ENCODE measurements around the gene TRIP13.
"Not testable (repeated sequence)": the region's sequence is repeated elsewhere in the genome, so short reads cannot be mapped to it uniquely, and the experiment has no call there.

TRIP13 gene

GRCh38 chr5:878677-879076 lies 14.0 kb upstream of the TRIP13 start:
- H3K9me3 Mint-ChIP-seq; H3K4me3 Mint-ChIP-seq; H3K27ac Mint-ChIP-seq; DNase-seq (ENCODE audit: low spot score in 2 of 2): not testable (repeated sequence)
- peaks cover 81% of the 10 kb centered on the region for H3K36me3 Mint-ChIP-seq
- H3K4me1 Mint-ChIP-seq: peaks cover 32% of the 10 kb centered on the region
- peak; percentile 60 for ATAC-seq

- peaks cover 29% of the 10 kb centered on the region for H3K4me1 Mint-ChIP-seq
- H3K36me3 Mint-ChIP-seq: peaks cover 79% of the 10 kb centered on the region
- H3K9me3 Mint-ChIP-seq: peaks cover 8% of the 10 kb centered on the region
- no peak for ATAC-seq
- no peak overlapping the region for H3K4me3 Mint-ChIP-seq
- no peak for DNase-seq (ENCODE audit: low spot score in 2 of 2)
- peak overlapping the region; percentile 99 for H3K27ac Mint-ChIP-seq
Observed at GRCh38 chr5:880816-881550, 11.7 kb upstream of the TRIP13 start.

- H3K4me1 Mint-ChIP-seq: peaks cover 29% of the 10 kb centered on the region
- peaks cover 8% of the 10 kb centered on the region for H3K9me3 Mint-ChIP-seq
- ATAC-seq (no peak), DNase-seq (ENCODE audit: low spot score in 2 of 2) (no peak)
- no peak overlapping the region for H3K4me3 Mint-ChIP-seq
- H3K36me3 Mint-ChIP-seq: peaks cover 79% of the 10 kb centered on the region
- H3K27ac Mint-ChIP-seq: peak overlapping the region; percentile 99
Observed at GRCh38 chr5:881551-881935, 11.1 kb upstream of the TRIP13 start.

GRCh38 chr5:882253-883183 lies 10.2 kb upstream of the TRIP13 start:
- Mint-ChIP-seq H3K4me3 (peak overlapping the region; percentile 5), H3K4me1 (peaks cover 37% of the 10 kb centered on the region), H3K9me3 (peaks cover 8% of the 10 kb centered on the region), H3K27ac (peak overlapping the region; percentile 99), H3K36me3 (peaks cover 79% of the 10 kb centered on the region)
- DNase-seq (ENCODE audit: low spot score in 2 of 2) (no peak), ATAC-seq (no peak)

- peaks cover 46% of the 10 kb centered on the region for H3K4me1 Mint-ChIP-seq
- no peak overlapping the region for H3K4me3 Mint-ChIP-seq
- H3K27ac Mint-ChIP-seq: peak overlapping the region; percentile 99
- ATAC-seq (no peak), DNase-seq (ENCODE audit: low spot score in 2 of 2) (no peak)
- H3K9me3 Mint-ChIP-seq: peaks cover 8% of the 10 kb centered on the region
- peaks cover 80% of the 10 kb centered on the region for H3K36me3 Mint-ChIP-seq
Observed at GRCh38 chr5:883475-884181, 9.1 kb upstream of the TRIP13 start.

- H3K4me3 Mint-ChIP-seq: no peak overlapping the region
- H3K4me1 Mint-ChIP-seq: peaks cover 51% of the 10 kb centered on the region
- peaks cover 8% of the 10 kb centered on the region for H3K9me3 Mint-ChIP-seq
- peaks cover 89% of the 10 kb centered on the region for H3K36me3 Mint-ChIP-seq
- DNase-seq (ENCODE audit: low spot score in 2 of 2): no peak
- no peak for ATAC-seq
- H3K27ac Mint-ChIP-seq: no peak overlapping the region
Observed at GRCh38 chr5:884345-885126, 8.1 kb upstream of the TRIP13 start.

GRCh38 chr5:885127-885442 lies 7.6 kb upstream of the TRIP13 start:
- Mint-ChIP-seq H3K4me3 (no peak overlapping the region), H3K9me3 (peaks cover 8% of the 10 kb centered on the region), H3K4me1 (peaks cover 52% of the 10 kb centered on the region), H3K27ac (no peak overlapping the region), H3K36me3 (peaks cover 94% of the 10 kb centered on the region)
- no peak for ATAC-seq
- no peak for DNase-seq (ENCODE audit: low spot score in 2 of 2)

- no peak for ATAC-seq
- Mint-ChIP-seq H3K27ac (no peak overlapping the region), H3K36me3 (peaks cover 98% of the 10 kb centered on the region), H3K4me1 (peaks cover 52% of the 10 kb centered on the region), H3K9me3 (peaks cover 8% of the 10 kb centered on the region), H3K4me3 (no peak overlapping the region)
- no peak for DNase-seq (ENCODE audit: low spot score in 2 of 2)
Observed at GRCh38 chr5:885529-885928, 7.2 kb upstream of the TRIP13 start.

GRCh38 chr5:886036-886435 lies 6.6 kb upstream of the TRIP13 start:
- ATAC-seq (no peak), DNase-seq (ENCODE audit: low spot score in 2 of 2) (no peak)
- H3K9me3 Mint-ChIP-seq: peaks cover 8% of the 10 kb centered on the region
- H3K4me3 Mint-ChIP-seq: no peak overlapping the region
- no peak overlapping the region for H3K27ac Mint-ChIP-seq
- peaks cover 98% of the 10 kb centered on the region for H3K36me3 Mint-ChIP-seq
- H3K4me1 Mint-ChIP-seq: peaks cover 56% of the 10 kb centered on the region

- Mint-ChIP-seq H3K27ac (peak overlapping the region; percentile 58), H3K36me3 (peaks cover 98% of the 10 kb centered on the region), H3K4me1 (peaks cover 56% of the 10 kb centered on the region), H3K4me3 (no peak overlapping the region), H3K9me3 (peaks cover 8% of the 10 kb centered on the region)
- ATAC-seq (no peak), DNase-seq (ENCODE audit: low spot score in 2 of 2) (no peak)
Observed at GRCh38 chr5:886716-887325, 5.9 kb upstream of the TRIP13 start.

GRCh38 chr5:887947-888637 lies 4.6 kb upstream of the TRIP13 start:
- Mint-ChIP-seq H3K36me3 (peaks cover 90% of the 10 kb centered on the region), H3K4me3 (peak overlapping the region; percentile 24), H3K4me1 (peaks cover 45% of the 10 kb centered on the region), H3K9me3 (no peaks in the 10 kb centered on the region), H3K27ac (peak overlapping the region; percentile 58)
- DNase-seq (ENCODE audit: low spot score in 2 of 2) (no peak), ATAC-seq (no peak)

GRCh38 chr5:888638-889035 lies 4.0 kb upstream of the TRIP13 start:
- peak overlapping the region; percentile 58 for H3K27ac Mint-ChIP-seq
- H3K36me3 Mint-ChIP-seq: peaks cover 84% of the 10 kb centered on the region
- no peak for DNase-seq (ENCODE audit: low spot score in 2 of 2)
- peak overlapping the region; percentile 24 for H3K4me3 Mint-ChIP-seq
- no peak for ATAC-seq
- H3K9me3 Mint-ChIP-seq: no peaks in the 10 kb centered on the region
- peaks cover 42% of the 10 kb centered on the region for H3K4me1 Mint-ChIP-seq

- H3K36me3 Mint-ChIP-seq: peaks cover 79% of the 10 kb centered on the region
- peaks cover 44% of the 10 kb centered on the region for H3K4me1 Mint-ChIP-seq
- H3K9me3 Mint-ChIP-seq: no peaks in the 10 kb centered on the region
- no peak for ATAC-seq
- no peak overlapping the region for H3K27ac Mint-ChIP-seq
- no peak for DNase-seq (ENCODE audit: low spot score in 2 of 2)
- no peak overlapping the region for H3K4me3 Mint-ChIP-seq
Observed at GRCh38 chr5:889075-889710, 3.5 kb upstream of the TRIP13 start.

All from stimulated activated effector memory CD8-positive, alpha-beta T cell treated with anti-CD3 and anti-CD28 coated beads, Interleukin-12 subunit alpha, Interleukin-12 subunit beta, amount 100 ng/mL, for 72 hours (primary cell).